HL-60 (cell line): Measurements from ENCODE around the gene ARL5C.

Source experiments
- POLR2AphosphoS5 ChIP-seq: IDR thresholded peaks from 2 replicates; pipeline ENCODE4 v1.6.1; 2012; ENCODE audit warnings: low read depth
- TF ChIP-seq, protein P1 (sequence below): IDR thresholded peaks from one replicate; pipeline ENCODE4 v1.5.1; 2011; ENCODE audit warnings: low read length, control low read depth, inconsistent platforms; ENCODE audit not compliant: insufficient read depth
- TF ChIP-seq, protein P2 (sequence below): IDR thresholded peaks from 2 replicates; pipeline ENCODE4 v1.6.1; 2012; ENCODE audit warnings: low read depth; ENCODE audit not compliant: insufficient replicate concordance

- TF ChIP-seq, protein P1, sequence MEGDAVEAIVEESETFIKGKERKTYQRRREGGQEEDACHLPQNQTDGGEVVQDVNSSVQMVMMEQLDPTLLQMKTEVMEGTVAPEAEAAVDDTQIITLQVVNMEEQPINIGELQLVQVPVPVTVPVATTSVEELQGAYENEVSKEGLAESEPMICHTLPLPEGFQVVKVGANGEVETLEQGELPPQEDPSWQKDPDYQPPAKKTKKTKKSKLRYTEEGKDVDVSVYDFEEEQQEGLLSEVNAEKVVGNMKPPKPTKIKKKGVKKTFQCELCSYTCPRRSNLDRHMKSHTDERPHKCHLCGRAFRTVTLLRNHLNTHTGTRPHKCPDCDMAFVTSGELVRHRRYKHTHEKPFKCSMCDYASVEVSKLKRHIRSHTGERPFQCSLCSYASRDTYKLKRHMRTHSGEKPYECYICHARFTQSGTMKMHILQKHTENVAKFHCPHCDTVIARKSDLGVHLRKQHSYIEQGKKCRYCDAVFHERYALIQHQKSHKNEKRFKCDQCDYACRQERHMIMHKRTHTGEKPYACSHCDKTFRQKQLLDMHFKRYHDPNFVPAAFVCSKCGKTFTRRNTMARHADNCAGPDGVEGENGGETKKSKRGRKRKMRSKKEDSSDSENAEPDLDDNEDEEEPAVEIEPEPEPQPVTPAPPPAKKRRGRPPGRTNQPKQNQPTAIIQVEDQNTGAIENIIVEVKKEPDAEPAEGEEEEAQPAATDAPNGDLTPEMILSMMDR, result no peak
- TF ChIP-seq POLR2AphosphoS5, result no peak
- TF ChIP-seq, protein P2, sequence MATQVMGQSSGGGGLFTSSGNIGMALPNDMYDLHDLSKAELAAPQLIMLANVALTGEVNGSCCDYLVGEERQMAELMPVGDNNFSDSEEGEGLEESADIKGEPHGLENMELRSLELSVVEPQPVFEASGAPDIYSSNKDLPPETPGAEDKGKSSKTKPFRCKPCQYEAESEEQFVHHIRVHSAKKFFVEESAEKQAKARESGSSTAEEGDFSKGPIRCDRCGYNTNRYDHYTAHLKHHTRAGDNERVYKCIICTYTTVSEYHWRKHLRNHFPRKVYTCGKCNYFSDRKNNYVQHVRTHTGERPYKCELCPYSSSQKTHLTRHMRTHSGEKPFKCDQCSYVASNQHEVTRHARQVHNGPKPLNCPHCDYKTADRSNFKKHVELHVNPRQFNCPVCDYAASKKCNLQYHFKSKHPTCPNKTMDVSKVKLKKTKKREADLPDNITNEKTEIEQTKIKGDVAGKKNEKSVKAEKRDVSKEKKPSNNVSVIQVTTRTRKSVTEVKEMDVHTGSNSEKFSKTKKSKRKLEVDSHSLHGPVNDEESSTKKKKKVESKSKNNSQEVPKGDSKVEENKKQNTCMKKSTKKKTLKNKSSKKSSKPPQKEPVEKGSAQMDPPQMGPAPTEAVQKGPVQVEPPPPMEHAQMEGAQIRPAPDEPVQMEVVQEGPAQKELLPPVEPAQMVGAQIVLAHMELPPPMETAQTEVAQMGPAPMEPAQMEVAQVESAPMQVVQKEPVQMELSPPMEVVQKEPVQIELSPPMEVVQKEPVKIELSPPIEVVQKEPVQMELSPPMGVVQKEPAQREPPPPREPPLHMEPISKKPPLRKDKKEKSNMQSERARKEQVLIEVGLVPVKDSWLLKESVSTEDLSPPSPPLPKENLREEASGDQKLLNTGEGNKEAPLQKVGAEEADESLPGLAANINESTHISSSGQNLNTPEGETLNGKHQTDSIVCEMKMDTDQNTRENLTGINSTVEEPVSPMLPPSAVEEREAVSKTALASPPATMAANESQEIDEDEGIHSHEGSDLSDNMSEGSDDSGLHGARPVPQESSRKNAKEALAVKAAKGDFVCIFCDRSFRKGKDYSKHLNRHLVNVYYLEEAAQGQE, result no peak
Measured at GRCh38 chr17:39138431-39139160, 27.4 kb downstream of the ARL5C start.
